ENCODE results near the gene ABCF3. TPM values are rescaled to one million over a fixed set of nuclear protein-coding genes. Genes with fewer than 3 reads are reported as not detected.

Gene ABCF3
- total RNA-seq, 2 experiments from 2014 or later = 61.3 to 68.7 TPM

- ATAC-seq (no peak), DNase-seq (no peak)
- Mint-ChIP-seq H3K27me3 (peaks cover 11% of the 10 kb centered on the region), H3K9me3 (no peaks in the 10 kb centered on the region), H3K4me1 (ENCODE audit: low read depth) (no peaks in the 10 kb centered on the region), H3K36me3 (ENCODE audit: low read depth) (no peaks in the 10 kb centered on the region), H3K27ac (no peak overlapping the region), H3K4me3 (no peak overlapping the region)
- intact Hi-C loops (cut with micrococcal nuclease) = no loop called here
- POLR2A ChIA-PET = no interaction called here
- no peak for TF ChIP-seq CTCF (IDR thresholded peaks at IDR 0.05)
- CTCF ChIA-PET = interaction anchor here (1.0 to 3.3 kb wide), 2 partner anchors 18 to 223 kb away, joined by 3 to 25 read pairs; partner anchors contain the start of gene VWA5B2
Measured at GRCh38 chr3:184209146-184209923, 23.3 kb downstream of the ABCF3 start.

GRCh38 chr3:184211297-184211696 is 25.3 kb downstream of the ABCF3 start:
- ATAC-seq (no peak), DNase-seq (no peak)
- Mint-ChIP-seq H3K4me3 (no peak overlapping the region), H3K36me3 (ENCODE audit: low read depth) (no peaks in the 10 kb centered on the region), H3K27ac (no peak overlapping the region), H3K9me3 (no peaks in the 10 kb centered on the region), H3K27me3 (peaks cover 16% of the 10 kb centered on the region), H3K4me1 (ENCODE audit: low read depth) (no peaks in the 10 kb centered on the region)
- no peak for TF ChIP-seq CTCF (IDR thresholded peaks at IDR 0.05)
- ChIA-PET POLR2A (no interaction called here), CTCF (interaction anchor here (3.3 kb wide), 1 partner anchor 16 kb away, joined by 25 read pairs; the partner anchor contains the start of gene VWA5B2)
- intact Hi-C loops (cut with micrococcal nuclease) = no loop called here

- ATAC-seq = no peak
- H3K36me3 Mint-ChIP-seq (ENCODE audit: low read depth) = no peaks in the 10 kb centered on the region
- POLR2A ChIA-PET = no interaction called here
Measured at GRCh38 chr3:184211718-184212117, 25.7 kb downstream of the ABCF3 start.

GRCh38 chr3:184218814-184219213 is 32.8 kb downstream of the ABCF3 start:
- CTCF ChIA-PET = interaction anchor here (7.0 kb wide), 1 partner anchor 9 kb away, joined by 46 read pairs; the partner anchor contains the start of gene VWA5B2
- ATAC-seq (no peak), DNase-seq (no peak)
- Mint-ChIP-seq H3K9me3 (no peaks in the 10 kb centered on the region), H3K4me1 (ENCODE audit: low read depth) (no peaks in the 10 kb centered on the region), H3K27me3 (peaks cover 12% of the 10 kb centered on the region), H3K4me3 (no peak overlapping the region), H3K27ac (no peak overlapping the region), H3K36me3 (ENCODE audit: low read depth) (no peaks in the 10 kb centered on the region)
- no peak for TF ChIP-seq CTCF (IDR thresholded peaks at IDR 0.05)
- POLR2A ChIA-PET = no interaction called here
- intact Hi-C loops (cut with micrococcal nuclease) = no loop called here

More at GRCh38 chr3:184211718-184212117, 25.7 kb downstream of the ABCF3 start:
- TF ChIP-seq CTCF (IDR thresholded peaks at IDR 0.05) = no peak
- CTCF ChIA-PET = interaction anchor here (0.6 to 3.3 kb wide), 2 partner anchors 16 to 78 kb away, joined by 3 to 25 read pairs; partner anchors contain the start of gene VWA5B2
- Mint-ChIP-seq H3K27me3 (peaks cover 13% of the 10 kb centered on the region), H3K9me3 (no peaks in the 10 kb centered on the region), H3K4me1 (ENCODE audit: low read depth) (no peaks in the 10 kb centered on the region), H3K4me3 (no peak overlapping the region), H3K27ac (no peak overlapping the region)
- DNase-seq = no peak
- intact Hi-C loops (cut with micrococcal nuclease) = no loop called here

GRCh38 chr3:184222521-184222920 is 36.5 kb downstream of the ABCF3 start:
- Mint-ChIP-seq H3K4me1 (ENCODE audit: low read depth) (no peaks in the 10 kb centered on the region), H3K9me3 (no peaks in the 10 kb centered on the region), H3K27ac (no peak overlapping the region), H3K4me3 (no peak overlapping the region), H3K36me3 (ENCODE audit: low read depth) (no peaks in the 10 kb centered on the region), H3K27me3 (peaks cover 7% of the 10 kb centered on the region)
- DNase-seq = no peak
- no peak for ATAC-seq
- intact Hi-C loops (cut with micrococcal nuclease) = no loop called here
- TF ChIP-seq CTCF (IDR thresholded peaks at IDR 0.05) = no peak
- POLR2A ChIA-PET = no interaction called here
- CTCF ChIA-PET = interaction anchor here (1.1 to 1.5 kb wide), 3 partner anchors 27 to 32 kb away, joined by 3 read pairs; partner anchors contain the start of gene EEF1AKMT4

Measured in activated CD8-positive, alpha-beta T cell treated with anti-CD3 and anti-CD28 coated beads for 36 hours (primary cell).